ENCODE results near the gene FLNB. TPM values are rescaled to one million over a fixed set of nuclear protein-coding genes. Genes with fewer than 3 reads are reported as not detected.

FLNB gene
- total and polyA plus RNA-seq, 2 of the 13 experiments (the other 11 are each of a cell fraction or from before 2014, with no cell fraction given), result 106 to 130 TPM

DNA sequence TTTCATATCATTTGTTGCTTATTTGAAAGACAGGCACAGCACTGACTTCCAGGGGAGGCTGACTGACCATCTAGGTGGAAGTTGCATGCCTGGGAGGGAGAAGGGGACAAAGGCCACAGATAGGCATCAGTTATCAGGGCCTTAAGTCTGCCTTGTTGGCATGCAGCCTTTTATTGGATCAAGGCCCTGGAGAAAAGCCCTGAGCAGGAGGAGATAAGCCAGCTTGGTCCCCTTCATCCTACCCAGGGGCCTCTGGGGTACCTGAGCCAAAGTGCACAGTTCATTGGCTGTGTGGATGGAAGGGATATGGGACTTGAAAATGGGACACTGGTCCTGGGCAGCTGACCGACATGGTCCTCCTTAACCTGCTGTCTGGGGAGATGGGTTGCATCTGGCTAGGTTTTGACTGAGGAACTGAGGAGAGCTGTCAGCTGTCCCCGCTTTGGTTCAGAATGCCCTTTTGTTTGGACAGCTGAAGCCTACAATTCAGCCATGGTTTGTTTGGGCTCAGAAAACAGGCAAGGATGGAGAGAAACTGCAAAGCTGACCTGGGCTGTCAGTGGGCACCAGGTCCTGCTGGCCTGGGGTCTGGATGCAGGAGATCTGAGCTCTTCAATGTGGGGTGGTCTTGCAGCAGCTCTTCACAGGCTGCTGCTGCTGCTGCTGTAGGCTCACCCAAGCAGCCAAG is 60.0 kb downstream of the FLNB start (continued):
- TF ChIP-seq, protein P1, sequence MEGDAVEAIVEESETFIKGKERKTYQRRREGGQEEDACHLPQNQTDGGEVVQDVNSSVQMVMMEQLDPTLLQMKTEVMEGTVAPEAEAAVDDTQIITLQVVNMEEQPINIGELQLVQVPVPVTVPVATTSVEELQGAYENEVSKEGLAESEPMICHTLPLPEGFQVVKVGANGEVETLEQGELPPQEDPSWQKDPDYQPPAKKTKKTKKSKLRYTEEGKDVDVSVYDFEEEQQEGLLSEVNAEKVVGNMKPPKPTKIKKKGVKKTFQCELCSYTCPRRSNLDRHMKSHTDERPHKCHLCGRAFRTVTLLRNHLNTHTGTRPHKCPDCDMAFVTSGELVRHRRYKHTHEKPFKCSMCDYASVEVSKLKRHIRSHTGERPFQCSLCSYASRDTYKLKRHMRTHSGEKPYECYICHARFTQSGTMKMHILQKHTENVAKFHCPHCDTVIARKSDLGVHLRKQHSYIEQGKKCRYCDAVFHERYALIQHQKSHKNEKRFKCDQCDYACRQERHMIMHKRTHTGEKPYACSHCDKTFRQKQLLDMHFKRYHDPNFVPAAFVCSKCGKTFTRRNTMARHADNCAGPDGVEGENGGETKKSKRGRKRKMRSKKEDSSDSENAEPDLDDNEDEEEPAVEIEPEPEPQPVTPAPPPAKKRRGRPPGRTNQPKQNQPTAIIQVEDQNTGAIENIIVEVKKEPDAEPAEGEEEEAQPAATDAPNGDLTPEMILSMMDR (CRISPR knock-in tag; IDR thresholded peaks at IDR 0.05), result no peak
- TF ChIP-seq ZNF788 (CRISPR knock-in tag; IDR thresholded peaks at IDR 0.05; ENCODE audit: borderline replicate concordance) (no peak), NPAS2 (CRISPR knock-in tag; IDR thresholded peaks at IDR 0.05; ENCODE audit: borderline replicate concordance) (no peak), BRD4 (CRISPR knock-in tag; IDR thresholded peaks at IDR 0.05) (0 out of 2 replicates have a peak, but pooled peaks have one; percentile 26), ZBTB7B (CRISPR knock-in tag; IDR thresholded peaks at IDR 0.05) (peak; percentile 40; the same call in 1 of the 2 replicates), ZFP82 (CRISPR knock-in tag; IDR thresholded peaks at IDR 0.05; ENCODE audit: borderline replicate concordance) (no peak), KLF13 (CRISPR knock-in tag; IDR thresholded peaks at IDR 0.05) (no peak), GATAD1 (CRISPR knock-in tag; IDR thresholded peaks at IDR 0.05) (no peak), ZMYM4 (CRISPR knock-in tag; IDR thresholded peaks at IDR 0.05) (no peak), TGIF2 (CRISPR knock-in tag; IDR thresholded peaks at IDR 0.05) (no peak), ZMYM2 (CRISPR knock-in tag; IDR thresholded peaks at IDR 0.05) (no peak)
- TF ChIP-seq, protein P2, sequence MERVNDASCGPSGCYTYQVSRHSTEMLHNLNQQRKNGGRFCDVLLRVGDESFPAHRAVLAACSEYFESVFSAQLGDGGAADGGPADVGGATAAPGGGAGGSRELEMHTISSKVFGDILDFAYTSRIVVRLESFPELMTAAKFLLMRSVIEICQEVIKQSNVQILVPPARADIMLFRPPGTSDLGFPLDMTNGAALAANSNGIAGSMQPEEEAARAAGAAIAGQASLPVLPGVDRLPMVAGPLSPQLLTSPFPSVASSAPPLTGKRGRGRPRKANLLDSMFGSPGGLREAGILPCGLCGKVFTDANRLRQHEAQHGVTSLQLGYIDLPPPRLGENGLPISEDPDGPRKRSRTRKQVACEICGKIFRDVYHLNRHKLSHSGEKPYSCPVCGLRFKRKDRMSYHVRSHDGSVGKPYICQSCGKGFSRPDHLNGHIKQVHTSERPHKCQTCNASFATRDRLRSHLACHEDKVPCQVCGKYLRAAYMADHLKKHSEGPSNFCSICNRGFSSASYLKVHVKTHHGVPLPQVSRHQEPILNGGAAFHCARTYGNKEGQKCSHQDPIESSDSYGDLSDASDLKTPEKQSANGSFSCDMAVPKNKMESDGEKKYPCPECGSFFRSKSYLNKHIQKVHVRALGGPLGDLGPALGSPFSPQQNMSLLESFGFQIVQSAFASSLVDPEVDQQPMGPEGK (CRISPR knock-in tag; IDR thresholded peaks at IDR 0.05), result peak; percentile 3; the same call in 1 of the 2 replicates
